Measurements from ENCODE around the gene ANKIB1.

DNA sequence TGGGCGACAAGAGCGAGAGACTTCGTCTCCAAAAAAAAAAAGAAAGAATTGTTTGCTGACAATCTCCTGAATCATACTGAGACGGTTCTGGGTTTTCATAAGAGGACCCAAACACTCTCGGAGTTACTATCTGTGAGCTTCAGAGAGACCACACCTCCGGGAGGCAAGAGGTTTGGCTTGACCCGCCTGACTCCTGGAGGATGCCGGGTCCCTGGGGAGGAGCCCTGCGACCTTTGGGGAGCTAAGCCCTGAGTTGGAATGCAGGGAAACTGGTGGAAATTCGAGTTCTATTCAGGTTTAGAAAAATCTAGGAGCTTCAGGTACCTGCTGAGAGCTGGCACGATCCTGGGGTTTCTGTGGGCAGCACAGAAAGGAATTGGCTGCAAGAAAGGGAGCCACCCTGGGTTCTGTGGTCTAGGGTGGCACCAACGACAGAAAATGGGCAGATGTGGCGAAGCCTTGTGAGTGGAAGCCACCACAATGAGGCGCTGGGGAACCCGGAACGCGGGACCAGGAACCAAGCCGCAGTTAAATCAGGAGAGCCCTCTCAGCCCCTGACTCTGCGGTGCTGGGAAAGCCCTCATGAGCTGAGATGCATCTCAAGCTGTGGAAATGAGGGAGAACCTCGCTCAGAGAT is 179.7 kb downstream of the ANKIB1 start:
- TF ChIP-seq, protein P1, sequence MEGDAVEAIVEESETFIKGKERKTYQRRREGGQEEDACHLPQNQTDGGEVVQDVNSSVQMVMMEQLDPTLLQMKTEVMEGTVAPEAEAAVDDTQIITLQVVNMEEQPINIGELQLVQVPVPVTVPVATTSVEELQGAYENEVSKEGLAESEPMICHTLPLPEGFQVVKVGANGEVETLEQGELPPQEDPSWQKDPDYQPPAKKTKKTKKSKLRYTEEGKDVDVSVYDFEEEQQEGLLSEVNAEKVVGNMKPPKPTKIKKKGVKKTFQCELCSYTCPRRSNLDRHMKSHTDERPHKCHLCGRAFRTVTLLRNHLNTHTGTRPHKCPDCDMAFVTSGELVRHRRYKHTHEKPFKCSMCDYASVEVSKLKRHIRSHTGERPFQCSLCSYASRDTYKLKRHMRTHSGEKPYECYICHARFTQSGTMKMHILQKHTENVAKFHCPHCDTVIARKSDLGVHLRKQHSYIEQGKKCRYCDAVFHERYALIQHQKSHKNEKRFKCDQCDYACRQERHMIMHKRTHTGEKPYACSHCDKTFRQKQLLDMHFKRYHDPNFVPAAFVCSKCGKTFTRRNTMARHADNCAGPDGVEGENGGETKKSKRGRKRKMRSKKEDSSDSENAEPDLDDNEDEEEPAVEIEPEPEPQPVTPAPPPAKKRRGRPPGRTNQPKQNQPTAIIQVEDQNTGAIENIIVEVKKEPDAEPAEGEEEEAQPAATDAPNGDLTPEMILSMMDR (IDR thresholded peaks at IDR 0.05; ENCODE audit: low read depth, low read length, missing input control): no peak
- TF ChIP-seq, protein P2, sequence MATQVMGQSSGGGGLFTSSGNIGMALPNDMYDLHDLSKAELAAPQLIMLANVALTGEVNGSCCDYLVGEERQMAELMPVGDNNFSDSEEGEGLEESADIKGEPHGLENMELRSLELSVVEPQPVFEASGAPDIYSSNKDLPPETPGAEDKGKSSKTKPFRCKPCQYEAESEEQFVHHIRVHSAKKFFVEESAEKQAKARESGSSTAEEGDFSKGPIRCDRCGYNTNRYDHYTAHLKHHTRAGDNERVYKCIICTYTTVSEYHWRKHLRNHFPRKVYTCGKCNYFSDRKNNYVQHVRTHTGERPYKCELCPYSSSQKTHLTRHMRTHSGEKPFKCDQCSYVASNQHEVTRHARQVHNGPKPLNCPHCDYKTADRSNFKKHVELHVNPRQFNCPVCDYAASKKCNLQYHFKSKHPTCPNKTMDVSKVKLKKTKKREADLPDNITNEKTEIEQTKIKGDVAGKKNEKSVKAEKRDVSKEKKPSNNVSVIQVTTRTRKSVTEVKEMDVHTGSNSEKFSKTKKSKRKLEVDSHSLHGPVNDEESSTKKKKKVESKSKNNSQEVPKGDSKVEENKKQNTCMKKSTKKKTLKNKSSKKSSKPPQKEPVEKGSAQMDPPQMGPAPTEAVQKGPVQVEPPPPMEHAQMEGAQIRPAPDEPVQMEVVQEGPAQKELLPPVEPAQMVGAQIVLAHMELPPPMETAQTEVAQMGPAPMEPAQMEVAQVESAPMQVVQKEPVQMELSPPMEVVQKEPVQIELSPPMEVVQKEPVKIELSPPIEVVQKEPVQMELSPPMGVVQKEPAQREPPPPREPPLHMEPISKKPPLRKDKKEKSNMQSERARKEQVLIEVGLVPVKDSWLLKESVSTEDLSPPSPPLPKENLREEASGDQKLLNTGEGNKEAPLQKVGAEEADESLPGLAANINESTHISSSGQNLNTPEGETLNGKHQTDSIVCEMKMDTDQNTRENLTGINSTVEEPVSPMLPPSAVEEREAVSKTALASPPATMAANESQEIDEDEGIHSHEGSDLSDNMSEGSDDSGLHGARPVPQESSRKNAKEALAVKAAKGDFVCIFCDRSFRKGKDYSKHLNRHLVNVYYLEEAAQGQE (IDR thresholded peaks at IDR 0.05): no peak
- TF ChIP-seq GABPA (IDR thresholded peaks at IDR 0.05 in 1 of 2, conservative IDR thresholded peaks at IDR 0.05 in 1 of 2) (no peak), JUND (IDR thresholded peaks at IDR 0.05) (no peak)
